GM10248 (cell line): ENCODE results near the gene MRPS18A.
A peak's percentile ranks its signal among the peaks of the same experiment; 100 is the strongest.
"Not testable (repeated sequence)": the region's sequence is repeated elsewhere in the genome, so short reads cannot be mapped to it uniquely, and the experiment has no call there.

Source experiments
- CTCF ChIA-PET: fragments of 300-600 bp; sonication (Branson Sonifier 250); formaldehyde crosslinking; extraction: SDS; loops from one replicate; lab custom pipeline; 2021; ENCODE audit warnings: antibody characterized with exemption; lab: Yijun Ruan, JAX
- POLR2A ChIA-PET: fragments of 350-650 bp; sonication (Branson Sonifier 250); formaldehyde crosslinking; extraction: SDS; loops from one replicate; lab custom pipeline; 2020; ENCODE audit warnings: antibody characterized with exemption; lab: Yijun Ruan, JAX
- DNase-seq: peaks from one replicate; pipeline ENCODE4 v3.0.0; 2012; ENCODE audit errors: extremely low spot score
- TF ChIP-seq, protein P1 (sequence below): IDR thresholded peaks from 2 replicates; pipeline ENCODE4 v1.5.1; 2012; ENCODE audit warnings: mild to moderate bottlenecking, low read depth; ENCODE audit errors: extremely low read depth, missing control alignments, control extremely low read depth

MRPS18A gene

DNA sequence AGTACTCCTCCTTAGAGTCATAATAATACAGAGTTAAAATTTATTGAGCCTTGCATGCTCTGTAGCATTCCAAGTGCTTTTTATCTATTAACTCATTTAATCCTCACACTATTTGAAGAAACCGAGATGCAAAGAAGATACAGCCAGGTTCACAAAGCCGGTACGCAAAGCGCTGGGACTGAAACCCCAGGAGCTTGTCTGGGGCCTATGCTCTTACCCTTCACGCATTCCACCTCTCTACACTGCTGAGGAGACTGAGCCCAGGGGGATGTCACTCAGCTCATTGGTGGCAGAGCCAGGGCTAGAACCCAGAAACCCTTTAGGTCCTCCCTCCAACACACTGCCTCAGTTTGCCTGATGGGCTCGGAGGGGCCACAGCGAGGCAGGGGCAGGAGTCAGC, 19.7 kb upstream of the MRPS18A start:
- CTCF ChIA-PET = interaction anchor here (1.2 kb wide), 1 partner anchor 29 kb away, joined by 3 read pairs; no protein-coding TSS in a partner anchor
- TF ChIP-seq, protein P1, sequence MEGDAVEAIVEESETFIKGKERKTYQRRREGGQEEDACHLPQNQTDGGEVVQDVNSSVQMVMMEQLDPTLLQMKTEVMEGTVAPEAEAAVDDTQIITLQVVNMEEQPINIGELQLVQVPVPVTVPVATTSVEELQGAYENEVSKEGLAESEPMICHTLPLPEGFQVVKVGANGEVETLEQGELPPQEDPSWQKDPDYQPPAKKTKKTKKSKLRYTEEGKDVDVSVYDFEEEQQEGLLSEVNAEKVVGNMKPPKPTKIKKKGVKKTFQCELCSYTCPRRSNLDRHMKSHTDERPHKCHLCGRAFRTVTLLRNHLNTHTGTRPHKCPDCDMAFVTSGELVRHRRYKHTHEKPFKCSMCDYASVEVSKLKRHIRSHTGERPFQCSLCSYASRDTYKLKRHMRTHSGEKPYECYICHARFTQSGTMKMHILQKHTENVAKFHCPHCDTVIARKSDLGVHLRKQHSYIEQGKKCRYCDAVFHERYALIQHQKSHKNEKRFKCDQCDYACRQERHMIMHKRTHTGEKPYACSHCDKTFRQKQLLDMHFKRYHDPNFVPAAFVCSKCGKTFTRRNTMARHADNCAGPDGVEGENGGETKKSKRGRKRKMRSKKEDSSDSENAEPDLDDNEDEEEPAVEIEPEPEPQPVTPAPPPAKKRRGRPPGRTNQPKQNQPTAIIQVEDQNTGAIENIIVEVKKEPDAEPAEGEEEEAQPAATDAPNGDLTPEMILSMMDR = no peak
- POLR2A ChIA-PET = no interaction called here
- DNase-seq = no peak

DNA sequence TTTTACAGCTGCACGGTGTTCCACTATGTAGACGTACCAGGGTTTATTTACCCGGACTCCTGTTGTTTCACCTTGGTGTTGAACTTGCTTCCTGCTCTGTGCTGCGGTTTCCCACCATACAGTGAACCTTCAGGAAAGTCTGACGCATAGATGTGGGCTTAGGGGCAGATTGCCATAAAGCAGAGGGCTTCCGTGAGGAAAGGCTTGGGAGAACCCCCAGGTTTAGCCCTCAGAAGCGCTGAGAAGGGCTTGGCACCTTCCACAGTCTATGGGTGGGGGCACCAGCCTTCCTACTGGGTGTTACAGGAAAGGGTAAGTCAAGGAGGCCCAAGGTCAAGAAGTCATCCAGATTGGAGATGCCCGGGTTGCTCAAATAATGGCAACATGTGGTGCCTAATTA, 19.2 kb upstream of the MRPS18A start:
- ChIA-PET POLR2A (no interaction called here), CTCF (interaction anchor here (1.2 to 4.4 kb wide), 2 partner anchors 28 to 40 kb away, joined by 3 to 21 read pairs; no protein-coding TSS in a partner anchor)
- DNase-seq = no peak
- TF ChIP-seq, protein P1 = no peak

DNA sequence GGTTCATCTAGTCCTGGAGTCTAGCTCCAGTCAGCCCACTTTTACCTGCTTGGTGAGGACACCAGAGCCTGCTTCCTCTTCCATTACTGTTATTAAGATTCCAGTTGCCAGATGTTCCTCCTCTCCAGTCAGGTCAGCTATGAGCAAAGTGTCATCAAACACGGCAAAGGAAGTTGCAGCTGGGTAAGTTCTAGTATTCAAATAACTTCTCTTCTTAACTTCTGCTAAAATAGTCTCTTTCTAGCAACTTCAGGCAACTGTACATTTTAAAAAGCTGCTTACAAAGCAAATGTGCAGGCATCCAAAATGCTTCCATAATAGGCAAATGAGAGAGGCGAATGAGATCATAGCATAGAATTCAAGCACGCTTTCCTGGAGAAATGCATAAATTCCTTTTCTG, 18.4 kb upstream of the MRPS18A start:
- no peak for DNase-seq
- ChIA-PET CTCF (interaction anchor here (0.7 to 4.4 kb wide), 9 partner anchors 8 to 373 kb away, joined by 3 to 21 read pairs (median 3); no protein-coding TSS in a partner anchor), POLR2A (interaction anchor here (0.6 to 1.9 kb wide), 2 partner anchors 9 to 59 kb away, joined by 3 to 7 read pairs; no protein-coding TSS in a partner anchor)
- TF ChIP-seq, protein P1 = no peak

DNA sequence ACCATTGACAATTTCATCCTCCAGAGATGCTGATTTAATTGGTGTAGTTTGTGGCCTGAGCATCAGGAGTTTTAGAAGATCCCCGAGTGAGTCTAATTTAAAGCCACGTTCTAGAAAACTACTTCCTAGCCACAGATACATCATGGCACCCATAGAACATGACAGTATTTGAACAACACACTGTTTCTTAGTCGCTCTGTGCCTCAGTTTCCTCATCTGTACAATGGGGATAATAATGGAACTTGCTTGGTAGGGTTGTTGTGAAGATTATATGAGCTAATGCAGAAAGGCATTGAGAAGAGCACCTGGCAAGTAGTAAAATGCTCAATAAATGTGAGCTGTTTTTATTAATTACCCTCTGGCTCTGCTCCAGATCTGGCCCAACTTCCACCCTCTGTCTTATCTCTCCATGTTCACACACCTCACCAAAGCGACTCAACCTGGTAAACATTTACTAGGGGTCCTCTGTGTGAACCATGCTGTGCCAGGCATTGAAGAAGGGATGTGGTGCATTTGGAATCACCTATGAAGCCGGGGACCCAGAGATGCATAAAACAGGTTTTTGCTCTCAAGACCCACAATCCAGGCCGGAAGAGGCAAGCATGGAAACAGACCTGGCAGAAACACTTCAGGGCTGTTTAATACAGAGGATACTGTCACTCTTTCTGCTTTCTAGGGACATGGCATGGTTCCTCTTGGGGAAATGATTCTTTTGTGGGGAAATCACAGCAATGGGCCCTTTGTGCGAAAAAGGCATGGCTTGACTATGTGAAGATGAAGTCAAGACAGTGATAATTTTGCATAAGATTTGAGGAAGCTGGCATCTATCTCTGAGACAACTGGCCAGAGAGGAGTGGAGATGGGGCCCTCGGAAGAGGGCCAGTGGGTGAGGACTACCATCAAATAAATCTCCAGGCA, 16.2 kb upstream of the MRPS18A start:
- DNase-seq = no peak
- TF ChIP-seq, protein P1 = no peak
- CTCF ChIA-PET = interaction anchor here (0.7 to 4.4 kb wide), 5 partner anchors 9 to 370 kb away, joined by 3 to 21 read pairs (median 3); no protein-coding TSS in a partner anchor
- POLR2A ChIA-PET = interaction anchor here (1.9 kb wide), 1 partner anchor 11 kb away, joined by 7 read pairs; no protein-coding TSS in a partner anchor

DNA sequence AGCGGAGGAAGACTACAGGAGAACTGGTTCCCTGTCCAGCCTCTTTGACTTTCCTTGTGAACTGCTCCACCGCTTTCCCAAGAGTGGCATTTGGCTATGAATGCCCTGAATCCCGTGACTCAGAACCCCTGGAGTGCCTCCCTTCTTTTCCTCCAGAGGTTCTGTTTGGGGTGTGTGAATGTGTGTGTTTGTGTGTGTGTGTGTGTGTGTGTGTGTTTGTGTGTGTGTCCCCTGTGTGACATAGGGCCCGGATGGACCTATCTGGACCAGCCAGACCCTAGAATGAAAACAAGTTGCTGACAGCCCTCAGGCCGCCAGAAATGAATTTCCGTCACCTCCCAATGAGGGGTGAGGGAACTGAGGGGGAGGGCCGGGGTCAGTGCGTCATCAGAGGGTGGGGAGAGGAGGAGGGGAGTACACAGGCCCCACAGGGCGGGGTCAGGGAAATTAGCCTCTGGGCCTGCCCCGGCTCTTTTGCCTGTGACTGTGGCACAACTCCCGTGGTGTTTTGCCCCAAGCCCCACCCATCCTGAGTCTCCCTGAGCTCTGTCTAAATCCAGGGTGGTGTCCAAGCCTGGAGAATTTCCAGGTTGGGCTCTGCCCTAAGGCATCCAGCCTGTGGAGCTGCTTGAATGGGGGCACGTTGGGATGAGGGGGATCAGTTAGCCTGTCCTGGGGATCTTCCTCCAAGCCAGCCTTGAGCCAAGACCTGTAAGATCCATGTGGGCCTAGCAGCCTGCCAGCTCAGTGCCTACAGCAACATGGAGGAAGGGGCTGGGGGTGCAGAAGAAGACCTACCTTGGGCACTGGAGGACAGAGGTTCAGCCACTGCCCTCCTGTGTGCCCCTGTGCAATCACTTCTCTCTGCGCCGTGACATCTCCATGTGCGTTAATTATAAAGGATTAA, 15.2 kb upstream of the MRPS18A start:
- TF ChIP-seq, protein P1 = no peak
- ChIA-PET CTCF (interaction anchor here (0.7 to 4.4 kb wide), 4 partner anchors 8 to 371 kb away, joined by 3 to 21 read pairs (median 3); no protein-coding TSS in a partner anchor), POLR2A (no interaction called here)
- peak; percentile 58 for DNase-seq

DNA sequence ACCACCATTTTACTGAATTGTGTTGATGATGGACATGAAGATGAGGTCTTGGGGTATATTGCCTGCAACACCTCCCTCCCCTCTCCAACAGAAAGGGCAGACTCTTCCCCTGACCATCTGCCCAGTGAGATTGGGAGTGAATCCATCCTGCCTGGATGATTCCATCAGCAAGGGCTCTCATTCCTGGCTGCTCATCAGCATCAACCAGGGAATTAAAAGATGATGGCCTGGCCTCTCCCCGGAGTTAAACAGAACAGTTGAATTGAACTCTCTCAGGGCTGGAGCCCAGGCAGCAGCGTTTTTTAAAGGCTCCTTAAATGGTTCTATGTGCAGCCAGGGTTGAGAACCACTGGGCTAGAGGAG, 14.6 kb upstream of the MRPS18A start:
- ChIA-PET CTCF (no interaction called here), POLR2A (no interaction called here)
- no peak for DNase-seq
- TF ChIP-seq, protein P1 = no peak

DNA sequence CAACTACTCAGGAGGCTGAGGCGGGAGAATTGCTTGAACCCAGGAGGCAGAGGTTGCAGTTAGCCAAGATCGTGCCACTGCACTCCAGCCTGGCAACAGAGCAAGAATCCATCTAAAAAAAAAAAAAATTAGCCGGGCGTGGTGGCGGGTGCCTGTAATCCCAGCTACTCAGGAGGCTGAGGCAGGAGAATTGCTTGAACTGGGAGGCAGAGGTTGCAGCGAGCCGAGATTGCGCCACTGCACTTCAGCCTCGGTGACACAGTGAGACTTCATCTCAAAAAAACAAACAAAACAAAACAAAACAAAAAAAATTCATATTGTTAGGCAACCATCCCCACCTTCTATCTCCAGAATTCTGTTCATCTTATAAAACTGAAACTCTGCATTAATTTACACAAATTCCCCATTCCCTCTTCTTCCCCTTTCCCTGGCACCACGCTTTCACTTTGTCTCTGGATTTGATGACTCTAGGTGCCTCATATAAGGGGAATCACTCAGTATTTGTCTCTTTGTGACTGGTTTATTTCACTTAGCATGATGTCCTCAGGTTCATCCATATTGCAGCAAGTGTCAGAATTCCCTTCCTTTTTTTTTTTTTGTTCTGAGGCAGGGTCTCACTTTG, 13.5 kb upstream of the MRPS18A start:
- ChIA-PET CTCF (interaction anchor here (1.0 to 2.4 kb wide), 2 partner anchors 10 to 34 kb away, joined by 4 to 7 read pairs; no protein-coding TSS in a partner anchor), POLR2A (interaction anchor here (0.7 kb wide), 1 partner anchor 13 kb away, joined by 3 read pairs; no protein-coding TSS in a partner anchor)
- not testable (repeated sequence) for DNase-seq
